Measurements from ENCODE around the gene SREK1IP1.
"Not testable (repeated sequence)": the region's sequence is repeated elsewhere in the genome, so short reads cannot be mapped to it uniquely, and the experiment has no call there.

SREK1IP1 gene

GRCh38 chr5:64765804-64766504 lies 2.5 kb downstream of the SREK1IP1 start:
- DNase-seq (ENCODE audit: low read depth): peak; percentile 43

GRCh38 chr5:64763948-64764503 lies 4.5 kb downstream of the SREK1IP1 start:
- DNase-seq (ENCODE audit: low read depth): no peak

DNA sequence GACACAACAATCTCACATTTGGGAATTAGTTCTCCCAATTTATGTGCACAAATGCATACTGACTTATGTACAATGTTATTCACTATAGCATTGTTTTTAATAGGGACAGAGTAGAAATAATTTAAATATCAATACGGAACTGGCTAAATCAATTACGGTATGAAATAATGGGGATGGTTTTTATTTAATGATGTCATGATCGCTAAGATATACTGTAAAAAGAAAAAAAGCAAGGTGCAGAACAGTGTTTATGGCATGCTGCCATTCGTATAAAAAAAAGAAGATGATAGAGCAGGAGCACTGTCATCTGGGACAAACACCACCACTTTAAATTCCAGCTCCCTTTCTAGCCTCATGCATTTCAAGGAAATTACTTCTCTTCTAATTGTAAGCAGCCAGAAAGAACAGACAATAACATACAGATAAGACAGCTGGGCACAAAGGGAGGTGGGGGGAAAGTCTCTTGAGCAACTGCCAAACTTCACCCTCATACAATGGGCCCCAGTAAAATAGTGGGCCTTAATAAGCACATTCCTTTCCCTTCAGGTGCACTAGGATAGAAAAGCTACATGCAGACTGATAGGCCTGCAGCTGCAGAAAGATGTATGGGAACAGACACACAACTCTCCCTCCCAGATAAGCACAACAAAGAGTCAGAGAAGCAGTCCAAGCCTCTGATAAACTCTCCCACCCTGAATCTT lies 8.4 kb downstream of the SREK1IP1 start:
- no peak for DNase-seq (ENCODE audit: low read depth)

DNA sequence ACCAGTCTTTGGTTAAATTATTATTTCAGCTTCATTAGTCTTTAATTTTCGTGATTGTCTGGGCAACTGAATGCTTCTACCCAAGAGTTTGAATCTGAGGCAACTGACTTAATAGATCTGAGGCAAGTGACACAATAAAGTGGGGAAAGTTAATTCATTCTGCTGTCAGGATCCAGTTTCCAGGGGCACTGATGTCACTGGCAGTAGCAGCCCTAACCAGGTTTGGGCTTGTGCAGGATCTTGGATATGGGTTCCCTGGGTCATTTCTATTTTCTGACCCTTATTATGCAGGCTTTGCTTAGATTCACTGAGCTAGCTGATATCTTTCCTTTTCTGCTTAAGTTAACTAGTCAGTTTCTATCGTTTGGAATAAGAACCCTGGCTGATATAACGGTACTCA lies 9.6 kb downstream of the SREK1IP1 start:
- no peak for DNase-seq (ENCODE audit: low read depth)

- no peak for DNase-seq (ENCODE audit: low read depth)
Observed at GRCh38 chr5:64754066-64754465, 14.4 kb downstream of the SREK1IP1 start.

DNA sequence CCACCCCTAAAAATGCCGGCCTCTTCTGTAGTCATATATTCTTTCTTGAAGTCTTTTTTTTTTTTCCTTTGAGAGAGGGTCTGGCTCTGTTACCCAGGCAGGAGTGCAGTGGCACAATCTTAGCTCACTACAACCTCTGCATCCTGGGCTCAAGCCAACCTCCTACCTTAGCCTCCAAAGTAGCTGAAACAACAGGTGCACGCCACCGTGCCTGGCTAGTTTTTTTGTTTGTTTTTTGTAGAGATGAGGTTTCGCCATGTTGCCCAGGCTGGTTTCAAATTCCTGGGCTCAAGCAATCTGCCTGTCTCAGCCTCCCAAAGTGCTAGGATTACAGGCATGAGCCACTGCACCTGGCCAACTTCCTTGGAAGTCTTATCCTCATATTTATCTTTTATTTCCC lies 19.1 kb downstream of the SREK1IP1 start:
- DNase-seq (ENCODE audit: low read depth): no peak

DNA sequence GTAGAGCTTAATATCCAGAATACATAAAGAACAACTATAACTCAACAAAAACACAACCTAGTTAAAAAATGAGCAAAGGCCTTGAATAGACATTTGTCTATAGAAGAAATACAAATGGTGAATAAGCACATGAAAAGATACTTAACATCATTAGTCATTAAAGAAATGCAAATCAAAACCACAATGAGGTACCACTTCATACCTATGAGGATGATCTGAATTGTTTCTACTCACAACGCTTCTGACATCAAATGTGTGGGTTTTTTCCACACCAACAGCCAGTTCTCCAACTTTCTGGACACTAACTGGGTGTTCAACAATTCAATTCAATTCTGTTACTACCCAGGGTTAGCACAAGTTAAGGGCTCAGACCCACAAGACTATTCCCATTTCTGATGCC lies 22.0 kb downstream of the SREK1IP1 start:
- DNase-seq (ENCODE audit: low read depth): peak; percentile 25

- no peak for DNase-seq (ENCODE audit: low read depth)
Observed at GRCh38 chr5:64744914-64745313, 23.6 kb downstream of the SREK1IP1 start.

GRCh38 chr5:64742821-64743220 lies 25.7 kb downstream of the SREK1IP1 start:
- peak; percentile 11 for DNase-seq (ENCODE audit: low read depth)

DNA sequence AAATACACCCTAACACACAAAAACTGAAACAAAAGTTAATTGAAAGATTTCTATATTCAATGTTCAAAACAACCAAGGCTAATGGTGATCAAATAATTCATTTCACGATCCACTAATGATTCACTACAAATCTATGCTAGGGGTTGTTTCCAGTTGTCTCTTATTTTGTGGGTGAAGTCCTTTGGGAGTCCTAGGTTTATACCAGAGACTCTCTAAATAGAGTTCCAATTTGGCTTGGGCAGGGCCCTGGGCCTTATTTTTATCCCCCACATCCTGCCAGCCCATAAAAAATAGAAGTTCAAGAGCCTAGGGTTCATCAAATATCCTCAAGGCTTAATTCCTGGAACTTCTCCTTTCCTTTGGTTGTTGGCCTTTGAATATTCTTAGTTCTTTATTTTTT lies 26.1 kb downstream of the SREK1IP1 start:
- DNase-seq (ENCODE audit: low read depth): no peak

DNA sequence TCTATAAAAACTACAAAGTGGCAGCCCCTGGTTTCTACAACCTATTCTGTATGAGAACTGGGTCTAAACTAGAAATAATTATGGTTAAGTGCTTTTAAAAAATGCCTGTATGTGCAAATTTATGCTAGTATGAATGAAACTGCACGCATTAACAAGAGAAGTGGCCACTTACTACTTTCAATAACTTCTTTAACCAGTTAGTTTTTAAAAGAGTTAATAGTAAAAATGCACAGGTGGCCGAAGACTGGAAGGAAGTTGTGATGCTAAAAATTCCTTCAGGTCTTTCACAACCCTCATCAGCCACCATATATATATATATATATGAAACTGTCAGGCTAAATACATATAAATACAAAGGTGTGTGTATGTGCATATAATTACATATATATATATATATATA lies 41.3 kb downstream of the SREK1IP1 start:
- no peak for DNase-seq (ENCODE audit: low read depth)

- DNase-seq (ENCODE audit: low read depth): no peak
Observed at GRCh38 chr5:64722588-64722987, 45.9 kb downstream of the SREK1IP1 start.

DNA sequence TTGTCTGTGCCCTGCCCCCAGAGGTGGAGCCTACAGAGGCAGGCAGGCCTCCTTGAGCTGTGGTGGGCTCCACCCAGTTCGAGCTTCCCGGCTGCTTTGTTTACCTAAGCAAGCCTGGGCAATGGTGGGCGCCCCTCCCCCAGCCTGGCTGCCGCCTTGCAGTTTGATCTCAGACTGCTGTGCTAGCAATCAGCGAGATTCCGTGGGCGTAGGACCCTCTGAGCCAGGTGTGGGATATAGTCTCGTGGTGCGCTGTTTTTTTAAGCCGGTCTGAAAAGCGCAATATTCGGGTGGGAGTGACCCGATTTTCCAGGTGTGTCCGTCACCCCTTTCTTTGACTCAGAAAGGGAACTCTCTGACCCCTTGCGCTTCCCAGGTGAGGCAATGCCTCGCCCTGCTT lies 54.0 kb downstream of the SREK1IP1 start:
- not testable (repeated sequence) for DNase-seq (ENCODE audit: low read depth)

GRCh38 chr5:64707191-64707590 lies 61.3 kb downstream of the SREK1IP1 start:
- DNase-seq (ENCODE audit: low read depth): no peak

DNA sequence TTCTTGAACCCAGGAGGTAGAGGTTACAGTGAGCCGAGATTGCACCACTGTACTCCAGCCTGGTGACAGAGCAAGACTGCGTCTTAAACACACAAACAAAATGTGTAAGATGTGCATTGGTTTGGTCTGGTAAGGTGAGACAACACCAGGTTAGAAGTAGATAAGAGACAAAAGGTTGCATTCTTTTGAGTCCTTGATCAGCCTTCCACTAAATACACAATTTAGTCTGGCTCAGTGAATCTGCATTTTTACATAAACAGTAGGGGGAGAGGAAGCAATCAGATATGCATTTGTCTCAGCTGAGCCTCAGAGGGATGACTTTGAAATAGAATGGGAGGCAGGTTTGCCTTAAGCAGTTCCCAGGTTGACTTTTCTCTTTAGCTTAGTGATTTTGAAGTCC lies 62.4 kb downstream of the SREK1IP1 start:
- not testable (repeated sequence) for DNase-seq (ENCODE audit: low read depth)

DNA sequence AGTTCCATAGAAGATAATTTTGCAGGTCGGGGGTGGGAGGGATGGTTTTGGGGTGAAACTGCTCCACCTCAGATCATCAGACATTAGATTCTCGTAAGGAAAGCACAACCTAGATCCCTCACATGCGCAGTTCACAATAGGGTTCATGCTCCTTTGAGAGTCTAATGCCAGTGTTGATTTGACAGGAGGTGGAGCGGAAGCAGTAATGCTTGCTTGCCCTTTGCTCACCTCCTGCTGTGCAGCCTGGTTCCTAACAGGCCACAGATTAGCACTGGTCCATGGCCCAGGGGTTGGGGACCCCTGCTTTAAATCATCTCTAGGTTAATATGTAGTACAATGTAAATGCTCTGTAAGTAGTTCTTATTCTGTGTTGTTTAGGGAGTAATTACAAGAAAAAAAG lies 67.7 kb downstream of the SREK1IP1 start:
- no peak for DNase-seq (ENCODE audit: low read depth)

DNA sequence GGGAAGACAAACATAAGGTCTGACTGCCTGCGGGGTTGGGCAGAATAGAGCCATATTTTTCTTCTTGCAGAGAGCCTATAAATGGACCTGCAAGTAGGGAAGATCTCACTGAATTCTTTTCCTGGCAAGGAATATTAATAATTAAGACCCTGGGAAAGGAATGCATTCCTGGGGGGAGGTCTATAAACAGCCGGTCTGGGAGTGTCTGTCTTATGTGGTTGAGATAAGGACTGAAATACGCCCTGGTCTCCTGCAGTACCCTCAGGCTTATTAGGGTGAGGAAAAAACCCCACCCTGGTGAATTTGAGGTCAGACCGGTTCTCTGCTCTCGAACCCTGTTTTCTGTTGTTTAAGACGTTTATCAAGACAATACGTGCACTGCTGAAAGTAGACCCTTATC lies 72.1 kb downstream of the SREK1IP1 start:
- DNase-seq (ENCODE audit: low read depth): not testable (repeated sequence)

GRCh38 chr5:64693636-64694035 lies 74.9 kb downstream of the SREK1IP1 start:
- no peak for DNase-seq (ENCODE audit: low read depth)

DNA sequence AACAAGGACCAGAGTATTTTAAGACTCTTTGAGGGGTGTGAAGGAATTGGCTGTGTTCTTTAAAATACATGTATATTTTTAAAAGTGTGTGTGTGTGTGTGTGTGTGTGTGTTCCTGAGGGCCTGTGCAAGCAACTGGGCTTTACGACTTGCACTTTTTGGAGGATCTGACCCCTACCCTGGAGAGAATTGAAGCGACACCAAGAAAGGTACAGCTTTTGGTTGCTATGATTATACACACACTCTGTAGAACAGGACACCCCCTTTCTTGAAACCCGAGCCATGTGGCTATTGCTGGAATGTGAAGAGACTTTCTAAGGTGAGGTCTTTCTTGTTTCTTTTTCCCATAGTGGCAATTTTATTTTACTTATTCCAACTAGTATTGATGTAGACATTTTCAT lies 77.2 kb downstream of the SREK1IP1 start:
- no peak for DNase-seq (ENCODE audit: low read depth)

DNA sequence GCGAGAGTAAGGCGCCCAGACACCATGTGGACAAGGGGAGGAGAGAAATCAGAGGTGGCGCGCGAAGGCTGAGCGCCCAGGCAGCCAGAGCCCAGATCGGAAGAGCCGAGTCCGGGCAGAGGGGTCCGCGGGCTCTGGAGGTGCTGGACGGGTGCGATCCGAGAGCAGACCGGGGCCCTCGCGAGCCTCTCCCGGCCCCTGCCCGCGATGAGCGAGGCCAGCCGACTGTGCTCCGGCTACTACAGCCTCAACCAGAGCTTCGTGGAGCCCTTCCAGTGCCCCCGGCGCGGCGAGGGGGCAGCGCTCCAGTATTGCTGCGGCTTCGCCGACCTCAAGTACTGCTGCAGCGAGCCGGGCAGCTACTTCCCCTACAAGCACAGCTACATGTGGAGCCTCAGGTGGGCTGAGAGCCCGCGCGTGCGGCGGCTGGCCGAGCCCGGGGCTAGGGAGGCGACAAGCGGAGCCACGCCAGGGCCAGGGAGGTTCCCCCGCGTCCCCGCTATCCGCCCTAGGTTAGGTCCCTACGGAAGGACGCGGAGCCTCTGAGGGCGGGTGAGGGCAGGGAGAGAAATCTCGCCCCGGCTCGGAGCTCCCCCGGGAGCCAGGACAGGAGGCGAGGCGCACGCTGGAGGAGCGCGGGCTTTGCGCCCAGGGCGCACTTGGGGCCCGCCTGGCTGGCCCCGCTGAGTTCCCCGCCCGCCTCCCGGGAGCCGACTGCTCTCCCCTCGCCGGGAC lies 77.9 kb downstream of the SREK1IP1 start, which contains the start of gene SHISAL2B:
TSS of gene SHISAL2B (plus strand) at position 87 of the 735 bp plus-strand sequence. CDS start at position 208, 121 bp downstream.
- DNase-seq (ENCODE audit: low read depth): peak; percentile 6

- no peak for DNase-seq (ENCODE audit: low read depth)
Observed at GRCh38 chr5:64690104-64690416, 78.4 kb downstream of the SREK1IP1 start.

DNA sequence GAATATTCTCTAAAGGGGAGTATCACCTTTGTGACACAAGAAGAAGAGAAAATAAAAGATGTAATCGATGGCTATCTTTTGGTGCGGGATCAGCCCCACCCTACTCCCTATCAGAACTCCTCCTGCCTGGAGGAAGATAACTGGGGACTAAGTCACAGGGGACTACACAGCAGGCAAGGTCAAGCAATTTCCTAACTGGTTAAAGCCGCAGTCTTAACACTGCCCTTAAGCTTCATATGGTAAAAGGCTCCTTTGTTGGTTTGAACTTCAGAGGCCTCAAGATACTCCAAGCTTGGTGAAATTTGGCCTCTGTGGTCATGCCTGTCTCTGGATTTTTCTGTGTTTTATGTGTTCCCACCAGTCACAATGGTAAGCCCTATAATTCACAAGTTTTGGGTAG lies 79.5 kb downstream of the SREK1IP1 start:
- DNase-seq (ENCODE audit: low read depth): no peak

DNA sequence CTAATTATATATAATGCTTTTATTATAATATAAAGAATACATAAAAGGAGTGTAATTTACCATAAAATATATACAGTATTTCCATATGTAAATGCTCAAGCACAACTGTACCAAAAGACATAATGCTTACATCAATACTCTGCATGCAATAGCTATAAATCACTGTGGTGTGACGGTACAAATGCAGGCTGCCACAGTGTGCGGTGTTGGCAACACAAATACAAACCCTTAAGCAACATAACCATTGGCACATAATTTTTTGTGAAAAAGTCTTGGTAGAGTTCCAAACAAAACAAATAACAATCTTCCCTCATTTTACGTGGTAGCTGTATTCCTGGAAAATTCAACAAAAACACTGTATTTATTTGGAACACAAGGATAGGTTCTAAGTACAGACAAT lies 80.1 kb downstream of the SREK1IP1 start:
- DNase-seq (ENCODE audit: low read depth): no peak

All from amniotic epithelial cell (primary cell).